NCI-H345 treated with DMSO at 0.1 percent for 48 hours (cell line): ENCODE data around the gene CACNB2.

Experiments used
- DNase-seq: peaks from one replicate; lab custom pipeline; 2025; ENCODE audit not compliant: unreplicated experiment; lab: John Stamatoyannopoulos, UW

The CACNB2 gene

DNA sequence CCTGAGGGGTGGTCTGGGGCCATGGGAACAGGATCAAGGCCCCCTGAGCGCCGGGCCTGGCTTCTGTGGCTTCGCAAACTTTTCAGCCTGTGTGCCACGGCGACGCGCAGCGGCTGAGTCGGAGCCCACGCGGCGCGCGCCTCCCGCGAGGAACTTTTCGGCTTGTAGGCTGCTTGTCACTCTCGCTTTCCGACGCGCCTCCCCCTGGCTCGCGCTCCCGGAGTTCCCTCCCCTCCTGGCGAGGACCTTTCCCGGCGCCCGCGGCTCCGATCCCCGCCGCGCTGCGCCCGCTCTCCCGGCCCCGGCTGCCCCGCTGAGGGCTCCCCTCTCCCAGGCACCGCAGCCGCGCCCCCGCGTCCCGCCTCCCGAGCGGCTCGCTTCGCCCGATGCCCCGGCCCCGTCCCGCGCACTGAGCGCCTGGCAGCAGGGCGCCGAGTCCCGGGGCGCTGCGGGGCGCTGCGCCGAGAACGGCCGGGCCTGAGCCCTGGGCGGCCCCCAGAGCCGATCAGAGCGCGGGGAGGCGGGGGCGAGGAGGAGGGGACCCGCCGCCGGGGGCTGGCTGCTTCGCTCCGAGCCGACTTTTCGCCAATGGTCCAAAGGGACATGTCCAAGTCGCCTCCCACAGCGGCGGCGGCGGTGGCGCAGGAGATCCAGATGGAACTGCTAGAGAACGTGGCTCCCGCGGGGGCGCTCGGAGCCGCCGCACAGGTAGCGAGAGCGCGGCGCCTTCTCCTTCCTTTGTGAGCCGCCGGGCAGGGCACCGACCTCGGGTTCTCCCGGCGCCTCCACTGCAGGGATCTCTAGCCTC, at the start of gene CACNB2:
Gene CACNB2 (plus strand): TSS at position 276 of the 808 bp plus-strand sequence.
- no peak for DNase-seq

DNA sequence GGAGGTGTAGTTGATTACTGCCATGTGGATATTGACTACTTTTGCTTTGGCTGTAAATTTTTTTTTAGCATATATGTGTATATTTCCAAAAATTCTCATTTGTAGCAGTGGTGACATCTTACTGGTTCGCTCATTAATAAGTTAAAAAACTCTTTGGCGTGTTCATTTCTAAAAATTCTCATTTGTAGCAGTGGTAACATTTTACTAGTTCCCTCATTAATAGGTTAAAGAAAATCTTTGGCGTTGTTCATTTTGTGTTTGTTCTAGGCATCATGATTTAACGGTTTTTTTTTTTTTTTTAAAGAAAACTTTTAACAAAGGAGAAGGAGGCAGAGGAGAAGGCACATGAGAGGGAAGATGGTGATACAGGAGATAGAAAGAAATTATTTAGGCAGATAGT, 45.9 kb upstream of the CACNB2 start:
- no peak for DNase-seq

DNA sequence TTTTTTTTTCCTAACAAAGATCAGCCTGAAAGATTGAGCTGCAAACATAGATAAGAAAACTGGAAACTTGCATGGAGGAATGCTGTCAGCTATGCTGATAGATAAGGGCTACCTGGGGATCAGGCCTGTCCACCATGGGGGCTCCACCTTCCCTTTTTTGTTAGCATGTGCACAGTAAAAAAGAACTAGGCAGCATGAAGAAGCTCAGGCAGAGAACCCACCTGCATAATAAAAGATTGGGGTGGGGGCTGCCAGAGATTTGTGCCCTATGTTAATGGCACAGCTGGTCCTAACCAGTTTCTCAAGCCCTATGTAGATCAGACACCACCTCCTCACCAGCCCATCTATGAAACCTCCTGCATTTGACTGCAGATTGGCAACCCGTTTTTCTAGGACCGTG, 45.4 kb upstream of the CACNB2 start:
- DNase-seq, result no peak

DNA sequence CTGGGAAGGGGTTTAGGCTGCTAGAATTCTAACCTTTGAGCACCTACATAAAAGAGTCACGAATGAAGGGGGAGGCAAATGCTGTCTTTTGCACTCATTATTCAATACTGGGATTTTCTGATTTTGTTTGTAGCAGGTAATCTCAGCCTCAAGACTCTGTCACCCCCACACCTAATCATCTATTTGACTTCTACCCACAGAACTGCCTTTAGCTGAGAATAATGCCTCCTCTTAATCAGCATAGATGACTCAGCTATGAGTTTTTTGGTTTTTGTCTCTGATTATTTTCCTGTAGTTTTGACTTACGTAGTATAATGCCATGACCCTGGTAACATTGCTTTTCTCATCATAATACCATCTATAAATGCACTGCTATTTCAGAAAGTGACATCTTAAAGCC, 42.7 kb upstream of the CACNB2 start:
- DNase-seq, result no peak

DNA sequence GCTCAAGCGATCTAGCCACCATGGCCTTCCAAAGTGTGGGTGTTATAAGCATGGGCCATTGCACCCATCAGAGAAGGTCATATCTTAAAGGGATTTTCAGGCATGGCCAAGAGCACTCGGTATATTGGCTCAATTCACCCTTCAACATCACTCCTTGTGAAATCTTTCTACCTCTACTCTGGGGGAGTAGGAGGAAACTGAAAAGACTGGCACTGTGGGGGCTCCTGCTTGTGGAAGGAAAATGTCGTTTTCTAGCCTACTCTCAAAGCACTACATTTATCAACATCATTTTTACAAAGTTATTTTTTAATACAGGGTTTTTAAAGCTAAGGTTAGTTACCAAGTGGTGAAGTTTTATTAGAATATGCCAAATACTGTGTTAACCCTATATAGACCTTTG, 42.0 kb upstream of the CACNB2 start:
- DNase-seq, result no peak

DNA sequence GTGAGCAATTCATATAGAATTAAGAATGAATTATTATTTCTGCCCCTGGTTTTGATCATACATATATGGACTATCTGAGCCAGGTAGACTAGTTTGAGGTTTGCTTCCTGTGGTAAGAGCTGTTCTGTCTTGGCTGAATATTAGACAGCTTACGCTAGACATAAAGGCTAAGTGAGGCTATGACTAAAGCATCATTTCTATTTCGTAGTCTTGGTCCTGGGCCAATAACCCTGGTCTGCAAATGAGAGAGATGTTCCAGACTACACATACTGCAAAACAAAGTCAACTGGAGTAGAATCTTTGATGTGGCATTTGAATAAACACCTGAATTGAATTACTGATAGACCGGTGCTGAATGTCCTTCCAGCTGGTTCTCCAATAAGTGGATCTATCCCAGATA, 40.8 kb upstream of the CACNB2 start:
- DNase-seq, result no peak

DNA sequence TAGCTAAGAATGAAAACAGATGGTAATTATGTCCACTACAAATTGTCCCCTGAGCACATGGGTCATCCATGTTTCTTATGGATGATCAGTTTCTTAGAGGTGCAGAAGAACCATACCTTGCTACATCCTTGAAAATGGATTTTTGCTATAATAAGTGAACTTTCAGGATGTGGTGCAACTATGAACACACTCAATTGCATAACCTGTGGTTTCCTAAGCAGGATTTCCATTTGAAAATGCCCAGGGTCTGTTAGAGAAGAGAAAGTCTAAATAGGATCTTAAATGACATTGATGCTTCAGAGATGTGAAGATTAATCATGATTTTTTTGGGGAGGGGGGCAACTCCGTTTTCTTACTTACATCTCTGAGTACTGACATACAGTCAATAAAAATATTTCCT, 39.6 kb upstream of the CACNB2 start:
- DNase-seq, result no peak

DNA sequence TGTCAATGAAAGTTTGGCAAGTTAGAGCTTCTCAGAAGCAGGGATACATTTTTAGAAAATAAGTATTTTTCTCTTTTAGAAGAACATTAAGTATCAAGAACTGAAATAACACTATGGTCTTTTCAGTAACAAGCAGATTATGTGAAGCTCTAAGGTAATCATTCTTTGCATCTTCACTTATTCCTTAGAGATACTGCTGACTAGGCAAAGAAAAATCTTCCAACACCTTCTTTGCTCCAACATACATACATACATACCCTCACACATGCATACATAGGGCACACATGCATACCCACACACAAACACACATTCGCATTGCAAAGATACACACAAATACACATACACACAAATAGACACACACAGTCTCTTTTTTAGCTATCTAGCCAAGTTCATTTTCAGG, 37.8 kb upstream of the CACNB2 start:
- DNase-seq, result no peak

DNA sequence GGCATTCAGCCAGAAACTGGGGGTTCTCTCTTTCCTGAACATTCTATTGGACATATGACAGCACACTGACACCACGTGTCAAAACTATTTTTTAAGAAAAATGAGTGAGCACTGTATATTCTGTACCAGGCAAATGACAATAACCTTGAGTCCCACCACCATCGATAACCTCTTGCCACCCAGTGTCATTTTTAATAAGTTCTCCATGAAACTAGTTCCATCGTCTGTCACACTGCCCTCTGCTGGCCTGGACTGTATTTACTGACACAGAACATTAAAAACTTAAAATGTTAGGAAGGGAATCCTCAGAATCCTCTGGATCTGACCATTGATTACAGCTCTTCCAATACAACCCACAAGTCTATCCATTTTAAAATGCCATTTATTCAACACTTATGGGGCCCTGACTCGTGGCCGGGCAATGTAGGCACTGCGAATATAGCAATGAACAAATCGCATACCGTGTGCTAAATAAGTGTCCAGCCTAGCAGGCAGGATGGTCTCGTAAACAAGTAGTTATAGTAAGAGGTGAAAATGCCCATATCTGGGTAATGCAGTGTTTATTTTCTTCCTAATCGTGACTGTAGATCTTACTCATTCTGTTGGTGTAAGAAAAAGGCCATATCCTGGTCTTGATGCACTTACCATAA, 35.9 kb upstream of the CACNB2 start:
- no peak for DNase-seq

DNA sequence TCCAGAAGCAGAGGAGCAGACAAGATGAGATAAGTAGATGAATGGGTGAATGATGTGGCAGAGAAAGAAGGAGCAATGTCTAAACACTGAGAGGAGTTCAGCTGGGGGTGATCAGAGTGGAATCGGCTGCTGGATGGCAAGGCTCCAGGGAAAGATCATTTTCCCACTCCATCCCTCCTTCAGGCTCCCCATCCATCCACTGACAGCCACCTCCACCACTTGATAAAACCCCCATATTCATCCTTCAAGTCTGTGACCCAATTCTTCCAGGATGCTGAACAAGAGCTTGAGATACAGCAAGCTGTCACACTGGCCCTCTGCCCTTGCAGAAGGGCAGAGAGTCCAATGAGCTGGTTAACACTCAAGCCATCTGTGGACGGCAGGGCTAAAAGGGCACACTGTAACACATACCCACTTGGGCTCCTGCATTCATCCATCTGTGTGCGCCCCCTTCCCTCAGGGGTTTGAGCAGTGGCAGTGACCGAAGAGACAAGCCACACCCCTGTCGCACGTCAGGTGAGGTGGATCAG, 30.8 kb upstream of the CACNB2 start:
- no peak for DNase-seq

DNA sequence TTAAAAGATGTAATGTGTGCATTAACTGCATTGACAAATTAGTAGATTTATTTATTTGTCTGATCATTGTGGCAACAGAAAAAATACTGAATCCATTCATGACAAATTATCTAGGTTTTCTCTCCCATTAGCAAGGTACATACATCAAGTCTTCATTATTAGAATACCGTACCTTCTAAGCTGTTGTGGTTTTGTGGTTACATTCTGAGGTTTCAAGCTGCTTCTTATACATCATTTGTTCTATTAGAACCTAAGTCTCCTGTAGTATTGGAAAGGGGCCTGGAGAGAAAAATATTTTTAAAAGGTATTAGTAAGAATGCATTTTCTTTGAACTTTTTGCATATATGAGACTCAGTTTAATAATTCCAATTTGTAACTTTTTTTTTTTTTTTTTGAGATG, 26.3 kb upstream of the CACNB2 start:
- DNase-seq, result no peak

DNA sequence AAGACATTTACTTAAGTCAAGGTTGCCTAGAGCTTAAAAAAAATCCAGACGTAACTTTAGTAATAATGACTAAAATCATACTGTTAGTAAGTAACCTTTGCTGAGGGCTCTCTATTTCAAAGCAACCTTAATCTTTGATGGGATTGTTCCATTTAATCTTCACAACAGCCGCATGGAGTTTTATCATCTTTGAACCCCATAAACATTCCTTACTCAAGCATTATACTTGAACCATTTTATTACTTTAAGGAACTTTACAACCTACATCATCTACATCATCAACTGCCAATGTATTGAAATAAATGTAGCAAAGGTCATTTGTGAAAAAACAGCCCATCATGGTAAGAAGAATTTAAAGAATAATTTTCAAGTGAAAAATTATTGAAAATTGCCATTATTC, 22.9 kb upstream of the CACNB2 start:
- DNase-seq, result no peak

DNA sequence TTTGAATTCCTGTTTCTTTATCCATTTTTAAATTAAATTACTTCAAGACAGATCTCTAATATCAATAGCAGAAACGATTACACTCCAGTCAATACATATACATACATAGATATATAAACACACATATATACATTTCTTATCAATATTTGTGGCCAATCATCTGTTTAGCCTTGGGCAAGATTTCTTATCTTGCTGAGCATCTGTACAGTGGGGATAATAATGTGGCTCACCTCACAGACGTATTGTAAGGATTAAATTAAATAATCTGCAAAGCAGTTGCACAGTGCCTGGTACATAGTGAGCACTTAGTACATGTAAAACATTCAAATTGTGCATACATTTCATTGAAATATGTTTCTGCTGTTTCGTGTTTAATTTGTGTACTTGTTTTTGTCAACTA, 17.5 kb upstream of the CACNB2 start:
- no peak for DNase-seq

DNA sequence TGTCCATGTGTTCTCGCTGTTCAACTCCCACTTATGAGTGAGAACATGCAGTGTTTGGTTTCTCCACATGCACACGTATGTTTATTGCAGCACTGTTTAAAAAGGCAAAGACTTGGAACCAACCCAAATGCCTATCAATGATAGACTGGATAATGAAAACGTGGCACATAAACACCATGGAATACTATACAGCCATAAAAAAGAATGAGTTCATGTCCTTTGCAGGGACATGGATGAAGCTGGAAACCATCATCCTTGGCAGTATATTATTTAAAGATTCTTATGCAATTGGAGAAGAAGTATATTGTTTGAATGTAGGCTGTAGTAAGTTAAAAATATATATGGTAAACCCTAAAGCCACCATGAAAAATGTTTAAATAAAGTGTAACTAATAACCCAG, 7.2 kb upstream of the CACNB2 start:
- DNase-seq, result no peak

DNA sequence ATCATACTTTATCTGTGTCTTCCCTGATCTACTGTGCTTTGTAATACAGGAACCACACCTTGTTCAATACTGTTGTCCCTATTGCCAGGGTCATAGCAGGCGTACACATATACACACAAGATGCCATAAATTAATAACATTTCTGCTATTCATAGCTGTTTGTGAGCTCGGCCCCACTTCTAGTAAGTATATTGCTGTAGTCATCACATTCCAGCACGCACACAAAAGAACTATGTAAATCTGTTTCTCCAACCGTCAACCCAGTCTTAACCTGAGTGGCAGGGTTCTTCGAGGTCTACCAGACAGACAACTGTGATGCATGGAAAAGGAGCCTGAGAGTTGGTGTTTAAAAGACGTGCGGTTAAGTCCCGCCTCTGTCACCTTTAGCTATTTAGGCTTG, 5.7 kb upstream of the CACNB2 start:
- no peak for DNase-seq

DNA sequence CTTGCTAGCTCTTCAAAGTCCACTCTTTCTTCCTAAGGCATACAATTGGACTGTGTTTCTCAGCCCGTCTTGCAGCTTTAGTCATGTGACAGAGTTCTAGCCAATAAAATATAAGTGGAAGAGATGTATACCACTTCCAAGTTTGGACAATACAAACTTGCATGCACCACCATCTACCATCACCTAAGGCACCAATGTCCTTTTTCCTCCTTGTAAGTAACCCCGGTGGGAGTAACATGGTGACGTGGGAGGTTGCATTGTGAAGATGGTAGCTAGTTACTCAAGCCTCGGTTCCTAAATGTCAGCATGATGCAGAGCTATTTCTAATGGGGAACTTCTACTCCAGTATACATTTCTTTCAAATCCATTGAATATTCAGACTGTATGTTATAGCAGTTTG, 5.3 kb upstream of the CACNB2 start:
- DNase-seq, result no peak

DNA sequence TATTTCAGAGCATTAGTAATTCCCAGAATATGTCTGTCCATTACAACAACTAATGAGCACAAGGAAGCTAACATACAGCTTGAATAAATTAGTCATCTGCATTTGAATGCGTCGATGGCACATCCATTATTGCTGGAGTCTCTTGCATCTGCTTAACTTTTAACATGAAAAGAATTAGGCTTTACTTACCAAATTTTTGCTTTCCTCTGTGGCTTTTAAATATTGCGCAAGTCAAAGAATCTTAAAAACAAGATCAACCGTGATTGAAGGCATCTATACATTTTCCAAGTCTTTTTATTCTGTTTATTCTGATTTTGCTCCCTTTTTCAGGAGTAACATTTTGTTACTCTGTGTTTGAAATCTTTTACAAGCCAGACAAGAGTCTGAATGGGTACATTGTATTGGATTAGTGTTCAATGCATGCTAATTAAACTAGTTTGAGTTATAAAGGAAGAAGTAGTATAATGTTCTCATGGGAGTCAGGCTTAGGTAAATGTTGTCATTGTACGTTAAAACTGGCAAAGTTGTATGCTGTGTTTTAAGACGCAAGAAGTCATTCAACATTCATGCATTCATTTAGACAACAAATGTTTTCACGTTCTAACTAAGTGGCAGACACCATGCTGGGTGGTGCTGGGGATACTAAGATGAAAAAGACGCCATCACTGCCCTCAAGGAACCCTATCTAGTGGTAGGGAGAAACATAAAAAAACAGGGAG, 4.0 kb upstream of the CACNB2 start:
- DNase-seq, result no peak

DNA sequence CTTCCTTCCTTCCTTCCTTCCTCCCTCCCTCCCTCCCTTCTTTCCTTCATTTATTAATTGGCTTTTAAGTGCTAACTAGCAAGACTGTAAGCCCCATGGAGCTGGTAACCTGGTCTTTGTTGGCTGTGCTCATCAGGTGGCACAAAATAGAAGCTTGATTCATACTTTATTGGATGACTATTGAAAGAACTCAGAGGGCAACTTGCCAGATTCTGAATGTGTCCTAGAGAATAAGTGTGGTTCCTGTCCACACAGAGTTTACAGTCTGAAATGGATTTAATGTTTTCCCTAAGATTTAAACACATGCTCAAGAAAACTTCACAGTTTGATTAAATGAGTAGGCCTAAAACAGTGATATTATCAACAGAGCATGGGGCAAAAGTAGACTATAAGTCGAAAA, 3.1 kb upstream of the CACNB2 start:
- no peak for DNase-seq

DNA sequence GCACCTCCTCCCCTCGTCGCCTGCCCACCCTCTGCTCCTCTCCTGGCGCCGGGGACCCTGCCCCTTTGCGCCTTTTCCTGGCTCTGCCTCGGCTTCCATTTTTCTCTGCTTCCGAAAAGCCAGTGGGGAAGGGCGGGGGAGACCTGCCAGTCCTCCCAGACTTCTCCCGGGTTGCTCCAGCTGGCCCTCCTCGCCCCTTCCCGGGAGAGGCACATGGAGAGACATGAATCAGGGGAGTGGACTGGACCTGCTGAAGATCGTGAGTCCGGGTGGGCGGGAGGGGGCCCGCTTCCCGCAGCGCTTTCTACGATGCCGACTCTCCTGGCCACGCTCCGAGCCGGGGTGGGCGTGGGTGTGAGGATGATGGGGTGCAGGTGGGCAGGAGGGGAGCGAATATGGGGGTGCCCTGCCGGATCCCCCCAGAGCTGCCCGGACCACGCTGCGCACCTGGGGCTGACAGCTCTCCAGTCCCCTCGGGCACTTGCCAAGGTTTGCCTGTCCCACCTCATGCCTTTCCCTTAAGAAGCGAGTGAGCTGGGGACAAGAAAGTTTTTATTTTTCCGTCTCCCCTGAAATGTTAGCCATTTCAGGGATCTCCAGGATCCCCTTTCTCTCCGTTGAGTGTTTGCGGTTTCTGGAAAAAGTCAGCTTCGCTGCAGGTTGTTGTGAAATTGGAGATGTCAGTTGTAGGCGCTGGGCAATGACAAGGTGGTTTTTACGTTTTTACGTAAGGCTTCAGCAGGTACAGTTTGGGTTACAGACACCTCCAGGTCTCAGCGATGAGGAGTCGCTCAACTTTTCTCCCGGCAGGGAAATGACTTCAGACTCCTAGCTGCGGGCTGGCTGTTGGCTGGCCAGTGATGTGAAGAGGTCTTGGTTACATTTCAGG, 977 bp downstream of the CACNB2 start:
- DNase-seq, result no peak

DNA sequence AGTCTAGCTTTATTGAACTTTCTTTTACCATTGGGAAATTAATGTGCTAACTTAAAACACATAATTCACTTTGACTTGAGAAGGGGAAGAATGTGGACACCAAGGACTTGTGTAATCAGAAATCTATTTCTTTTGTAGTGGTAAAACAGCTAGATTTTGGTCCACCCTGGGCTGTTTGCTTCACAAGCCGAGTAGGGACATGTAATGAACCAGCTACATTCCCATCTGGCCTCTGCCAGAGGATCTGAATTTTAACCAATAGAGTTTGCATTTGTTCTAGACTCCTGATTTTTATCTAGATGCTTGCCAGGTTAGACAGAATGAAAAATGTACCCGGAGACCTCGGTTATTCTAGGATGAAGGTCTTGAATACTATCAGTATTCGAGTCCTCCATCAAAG, 1.9 kb downstream of the CACNB2 start:
- no peak for DNase-seq

DNA sequence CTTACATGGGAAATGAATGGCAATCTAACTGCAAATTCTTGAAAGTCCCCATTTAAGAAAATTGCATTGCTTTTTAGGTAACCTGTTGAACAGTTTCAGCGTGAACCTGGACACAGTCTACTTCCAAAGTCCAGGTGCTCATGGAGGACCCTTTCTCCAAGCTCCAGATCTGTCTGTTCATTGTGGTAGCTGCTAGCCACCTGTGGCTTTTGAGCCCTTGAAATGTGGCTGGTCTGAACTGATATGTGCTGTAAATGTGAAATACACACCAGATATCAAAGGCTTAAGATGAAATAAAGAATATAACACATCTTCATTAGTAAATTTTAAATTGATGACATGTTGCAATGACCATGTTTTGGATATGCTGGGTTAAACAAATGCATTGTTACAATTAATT, 4.2 kb downstream of the CACNB2 start:
- DNase-seq, result no peak
